ENCODE results near the gene ANKH.

The ANKH gene

DNA sequence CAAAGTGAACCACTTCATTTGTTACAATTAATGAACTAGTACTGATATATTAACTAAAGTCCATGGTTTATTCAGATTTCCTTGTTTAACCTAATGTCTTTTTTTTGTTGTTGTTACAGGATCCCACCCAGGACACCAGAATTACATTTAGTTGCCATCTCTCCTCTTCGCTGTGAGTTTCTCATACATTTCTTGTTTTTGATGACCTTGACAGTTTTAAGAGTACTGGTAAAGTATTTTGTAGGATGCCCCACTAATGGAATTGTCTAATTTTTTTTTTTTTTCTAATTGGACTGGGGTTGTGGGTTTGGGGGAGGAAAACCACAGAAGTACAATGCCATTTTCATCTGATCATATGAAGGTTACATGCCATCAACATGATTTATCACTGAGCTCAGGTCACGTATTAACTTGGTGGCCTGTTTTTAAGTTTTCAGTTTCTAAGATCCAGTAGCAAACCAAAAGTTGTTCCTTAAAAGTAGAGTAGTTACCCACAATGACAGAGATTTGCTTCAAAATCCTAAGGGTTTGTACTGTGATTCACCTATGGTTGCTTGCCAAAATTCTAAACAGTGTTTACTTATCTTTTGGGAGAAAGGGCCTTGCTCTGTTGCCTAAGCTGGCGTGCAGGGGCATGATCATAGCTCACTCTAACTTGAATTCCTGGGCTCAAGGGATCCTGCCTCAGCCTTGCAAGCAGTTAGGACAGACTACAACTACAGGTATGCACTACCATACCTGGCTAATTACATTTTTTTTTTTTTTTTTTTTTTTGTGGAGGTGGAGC, 211.6 kb downstream of the ANKH start:
- no peak for DNase-seq

DNA sequence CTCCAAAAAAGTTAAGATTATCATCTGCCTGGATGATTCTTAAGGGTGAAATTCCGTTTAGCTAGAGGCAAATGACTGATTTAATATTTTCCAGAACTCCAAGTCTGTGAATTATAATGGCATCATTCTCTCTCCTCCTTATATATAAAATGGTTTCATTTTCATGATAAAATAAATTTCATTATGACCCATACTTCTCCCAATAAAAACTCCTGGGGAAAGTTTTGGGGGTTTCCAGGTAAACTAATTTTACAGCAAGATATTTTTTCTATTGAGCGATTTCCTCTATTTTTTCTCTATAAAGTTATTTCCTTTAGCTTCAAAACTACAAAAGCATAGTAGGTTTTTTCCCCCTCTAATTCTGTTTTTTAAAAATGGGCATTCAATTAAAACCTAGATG, 214.7 kb downstream of the ANKH start:
- no peak for DNase-seq

DNA sequence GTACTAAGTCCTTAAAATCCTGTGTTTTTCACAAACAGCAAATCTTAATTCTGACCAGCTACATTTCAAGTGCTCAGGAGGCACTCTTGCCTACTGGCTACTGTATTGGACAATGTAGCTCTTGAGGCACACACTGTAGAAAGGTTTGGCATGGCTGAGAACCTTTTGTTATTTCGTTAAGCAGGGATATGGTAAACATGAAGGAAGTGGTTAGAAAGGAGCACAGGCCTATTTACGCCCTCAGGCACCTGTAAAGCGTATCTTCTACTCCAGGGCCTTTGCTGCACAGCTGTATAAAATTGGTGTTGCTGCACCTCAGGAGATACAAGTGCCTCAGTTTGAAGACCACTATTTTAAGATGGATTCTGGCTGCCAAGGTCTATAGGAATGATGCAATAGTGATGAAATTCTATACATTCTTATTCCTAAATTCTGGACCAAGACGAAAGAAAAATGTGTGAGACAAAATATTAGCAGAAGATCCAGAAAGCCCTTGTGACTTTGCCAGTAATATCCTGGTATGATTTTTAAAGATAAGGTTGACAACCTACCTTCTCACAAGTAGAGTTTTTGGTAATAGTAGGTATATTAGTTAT, 216.3 kb downstream of the ANKH start:
- no peak for DNase-seq

All from NCI-H2171 treated with DMSO at 0.1 percent for 48 hours (cell line).